Endometrial microvascular endothelial cells (primary cell): ENCODE results near the gene PSEN1. TPM values are rescaled to one million over a fixed set of nuclear protein-coding genes. Genes with fewer than 3 reads are reported as not detected.

Experiments
- in situ Hi-C: cut with HindIII; loops from 2 replicates; pipeline ENCODE4 v1.10.0; 2017; ENCODE audit warnings: low sequenced_read_pairs, low pct_unique_long_range_greater_than_20kb; ENCODE audit errors: inconsistent ontology term
- total RNA-seq: library from RNA; depleted of rRNA; stranded (reverse); fragments of >200 nt; gene quantifications from one replicate; pipeline ENCODE4 v1.2.3, GENCODE V29; 2015; ENCODE audit errors: inconsistent ontology term

The PSEN1 gene
- total RNA-seq, 1 donor from 2014 or later = 37.0 TPM

GRCh38 chr14:73248108-73248868, 112.0 kb downstream of the PSEN1 start:
- in situ Hi-C loops = no loop called here

- in situ Hi-C loops = no loop called here
Measured at GRCh38 chr14:73249108-73249507, 112.8 kb downstream of the PSEN1 start.

- in situ Hi-C loops = no loop called here
Measured at GRCh38 chr14:73249564-73250316, 113.4 kb downstream of the PSEN1 start.

- in situ Hi-C loops = no loop called here
Measured at GRCh38 chr14:73250317-73250713, 114.0 kb downstream of the PSEN1 start.

- in situ Hi-C loops = no loop called here
Measured at GRCh38 chr14:73250781-73251500, 114.6 kb downstream of the PSEN1 start.

GRCh38 chr14:73251516-73252215, 115.4 kb downstream of the PSEN1 start:
- in situ Hi-C loops = no loop called here

GRCh38 chr14:73252491-73253322, 116.4 kb downstream of the PSEN1 start:
- in situ Hi-C loops = no loop called here

- in situ Hi-C loops = no loop called here
Measured at GRCh38 chr14:73253323-73253610, 117.0 kb downstream of the PSEN1 start.

GRCh38 chr14:73253721-73254120, 117.4 kb downstream of the PSEN1 start:
- in situ Hi-C loops = no loop called here

- in situ Hi-C loops = no loop called here
Measured at GRCh38 chr14:73254247-73255004, 118.1 kb downstream of the PSEN1 start.

- in situ Hi-C loops = no loop called here
Measured at GRCh38 chr14:73255005-73255400, 118.7 kb downstream of the PSEN1 start.

- in situ Hi-C loops = no loop called here
Measured at GRCh38 chr14:73255693-73256225, 119.5 kb downstream of the PSEN1 start.

GRCh38 chr14:73258076-73258475, 121.8 kb downstream of the PSEN1 start:
- in situ Hi-C loops = no loop called here

GRCh38 chr14:73258845-73259611, 122.7 kb downstream of the PSEN1 start:
- in situ Hi-C loops = no loop called here

GRCh38 chr14:73259837-73260236, 123.5 kb downstream of the PSEN1 start:
- in situ Hi-C loops = no loop called here

- in situ Hi-C loops = no loop called here
Measured at GRCh38 chr14:73260574-73260973, 124.3 kb downstream of the PSEN1 start.

GRCh38 chr14:73261075-73261474, 124.8 kb downstream of the PSEN1 start:
- in situ Hi-C loops = no loop called here
